HCT116 (cell line): ENCODE data around the gene ZFYVE16.

Source experiments
- CEBPB ChIP-seq: IDR thresholded peaks from 2 replicates; pipeline ENCODE4 v1.6.1; 2012; ENCODE audit warnings: low read depth
- CTCF ChIP-seq, 3 experiments: fragments of 200-600 bp in 1 of 3; sonication (generic) in 1 of 3; IDR thresholded peaks in 2 of 3; conservative IDR thresholded peaks in 1 of 3; 2 replicates each; pipeline ENCODE4 v1.5.1; 2012 to 2017; ENCODE audit warnings: low read depth in 2 of 3, low read length in 2 of 3, antibody characterized with exemption in 1 of 3, borderline replicate concordance in 1 of 3, control low read depth in 1 of 3, mild to moderate bottlenecking in 1 of 3, mixed read lengths in 1 of 3, mixed run types in 1 of 3, moderate library complexity in 1 of 3; ENCODE audit not compliant: insufficient read depth in 1 of 3
- ELF1 ChIP-seq: IDR thresholded peaks from 2 replicates; pipeline ENCODE4 v1.6.1; 2012; ENCODE audit warnings: low read depth, borderline replicate concordance
- EZH2phosphoT487 ChIP-seq: fragments of 200-600 bp; IDR thresholded peaks from 2 replicates; pipeline ENCODE4 v1.6.1; 2018; ENCODE audit warnings: antibody characterized with exemption, borderline replicate concordance
- FOSL1 ChIP-seq: IDR thresholded peaks from 2 replicates; pipeline ENCODE4 v1.6.1; 2012; ENCODE audit warnings: low read depth
- MAX ChIP-seq: IDR thresholded peaks from 2 replicates; pipeline ENCODE4 v1.6.1; 2012
- POLR2A ChIP-seq: IDR thresholded peaks from 2 replicates; pipeline ENCODE4 v1.7.0; 2011; ENCODE audit warnings: borderline replicate concordance; ENCODE audit not compliant: insufficient read depth, insufficient read length; ENCODE audit errors: extremely low read depth
- POLR2AphosphoS5 ChIP-seq: IDR thresholded peaks from 2 replicates; pipeline ENCODE4 v1.6.1; 2011; ENCODE audit warnings: mild to moderate bottlenecking, low read depth, low read length, moderate library complexity
- REST ChIP-seq: IDR thresholded peaks from 2 replicates; pipeline ENCODE4 v1.6.1; 2012; ENCODE audit warnings: low read depth
- SIN3A ChIP-seq: IDR thresholded peaks from 2 replicates; pipeline ENCODE4 v1.6.1; 2012; ENCODE audit warnings: low read depth
- SP1 ChIP-seq: IDR thresholded peaks from 2 replicates; pipeline ENCODE4 v1.6.1; 2012; ENCODE audit warnings: low read depth

- TF ChIP-seq POLR2A (no peak), REST (no peak), EZH2phosphoT487 (no peak), MAX (no peak), ELF1 (no peak), CTCF (IDR thresholded peaks at IDR 0.05 in 2 of 3, conservative IDR thresholded peaks at IDR 0.05 in 1 of 3; ENCODE audit: borderline replicate concordance in 1 of 3, insufficient read depth in 1 of 3, low read depth in 2 of 3, low read length in 2 of 3) (no peak), CEBPB (peak; percentile 28; the same call in 1 of the 2 replicates), POLR2AphosphoS5 (no peak), SIN3A (no peak), SP1 (no peak), FOSL1 (no peak)
Measured at GRCh38 chr5:80466669-80467485, 59.0 kb downstream of the ZFYVE16 start.
